GM11168 (cell line): Measurements from ENCODE around the gene WDR45B.

ENCODE experiments used
- in situ Hi-C: fragments of 300-500 bp; cut with MboI; formaldehyde crosslinking; loops from one replicate; pipeline ENCODE4 v1.12.0; 2022; ENCODE audit warnings: low sequenced_read_pairs; ENCODE audit not compliant: unreplicated experiment

WDR45B gene

DNA sequence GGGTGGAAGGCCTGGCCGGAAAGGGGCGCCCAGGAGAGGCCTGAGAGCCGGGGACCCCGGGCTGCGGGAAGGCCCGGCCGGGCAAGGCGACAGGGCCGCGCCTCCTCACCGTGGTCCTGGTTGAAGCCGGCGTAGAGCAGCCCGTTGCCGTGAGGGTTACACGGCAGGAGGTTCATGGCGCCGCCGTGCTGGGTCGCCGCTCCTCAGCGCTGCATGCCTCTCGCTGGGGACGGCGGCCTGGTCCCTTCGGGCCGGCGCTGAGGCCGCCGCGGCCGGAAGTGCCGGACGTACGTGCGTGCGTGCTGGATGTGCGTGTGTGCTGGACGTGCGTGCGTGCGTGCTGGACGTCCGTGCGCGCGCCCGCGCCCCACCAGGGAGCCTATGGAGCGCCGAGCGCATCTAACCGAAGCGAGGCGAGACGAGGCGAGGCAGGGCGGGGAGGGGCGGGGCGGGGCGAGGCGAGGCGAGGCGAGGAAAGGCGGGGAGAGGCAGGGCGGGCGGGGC, at the start of gene WDR45B:
TSS of gene WDR45B (minus strand) at position 280 of the 504 bp plus-strand sequence. CDS start at position 176, 104 bp downstream.
- in situ Hi-C loops, result no loop called here

DNA sequence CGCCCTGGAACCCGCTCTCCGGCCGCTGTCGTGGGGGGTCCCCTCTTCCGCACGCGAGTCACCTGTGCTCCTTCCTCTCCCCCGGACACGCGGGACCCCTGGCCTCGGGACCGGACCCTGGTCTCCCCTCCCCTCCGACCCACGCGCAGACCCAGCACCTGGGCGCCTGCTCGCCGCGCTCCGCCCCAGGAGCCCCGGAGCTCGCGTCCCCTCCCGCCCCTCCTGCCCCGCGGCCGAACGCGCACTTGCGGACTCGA, 49.5 kb upstream of the WDR45B start:
- in situ Hi-C loops, result no loop called here

DNA sequence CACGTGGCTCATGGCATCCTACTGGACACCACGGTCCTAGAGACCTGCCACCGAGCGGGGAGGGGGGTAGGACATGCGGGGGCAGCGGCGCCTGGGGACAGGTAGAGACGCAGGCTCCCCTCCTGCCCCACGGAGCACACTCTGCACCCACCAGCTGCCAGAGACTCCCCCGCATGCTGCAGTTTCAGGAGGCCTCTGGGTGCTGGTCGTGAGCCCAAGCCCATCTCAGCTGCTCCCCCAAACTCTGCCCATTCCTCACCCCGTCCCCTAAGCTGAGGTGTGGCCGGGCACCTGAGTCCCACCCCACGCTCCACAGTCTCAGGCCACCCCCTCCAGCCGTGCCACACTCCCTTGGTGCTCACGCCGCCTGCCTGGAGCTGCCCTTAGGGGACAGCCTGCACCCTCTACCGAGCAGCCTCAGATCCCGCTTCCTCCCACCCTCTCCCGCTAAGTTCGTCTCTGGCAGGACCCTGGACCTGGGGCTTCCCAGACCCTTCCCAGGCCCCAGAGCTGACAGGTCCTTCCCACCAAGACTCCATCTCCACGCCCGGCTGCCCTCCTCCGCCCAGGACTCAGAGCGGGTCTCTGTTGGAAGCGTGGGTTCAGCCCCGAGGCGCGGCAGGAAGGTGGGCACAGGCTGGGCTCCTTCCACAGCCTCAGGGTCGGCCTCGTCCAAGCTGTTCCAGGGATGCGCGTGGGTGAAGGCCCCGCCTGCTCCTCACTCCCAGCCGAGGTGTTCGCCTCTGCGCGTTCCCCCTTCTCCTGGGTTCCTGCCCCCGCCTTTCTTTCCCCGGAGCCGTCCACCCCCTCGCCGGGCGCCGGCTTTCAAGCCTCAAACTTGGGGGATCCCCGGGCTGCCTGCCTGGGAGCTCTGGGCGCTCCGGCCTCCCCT, 48.9 kb upstream of the WDR45B start:
- in situ Hi-C loops, result no loop called here

DNA sequence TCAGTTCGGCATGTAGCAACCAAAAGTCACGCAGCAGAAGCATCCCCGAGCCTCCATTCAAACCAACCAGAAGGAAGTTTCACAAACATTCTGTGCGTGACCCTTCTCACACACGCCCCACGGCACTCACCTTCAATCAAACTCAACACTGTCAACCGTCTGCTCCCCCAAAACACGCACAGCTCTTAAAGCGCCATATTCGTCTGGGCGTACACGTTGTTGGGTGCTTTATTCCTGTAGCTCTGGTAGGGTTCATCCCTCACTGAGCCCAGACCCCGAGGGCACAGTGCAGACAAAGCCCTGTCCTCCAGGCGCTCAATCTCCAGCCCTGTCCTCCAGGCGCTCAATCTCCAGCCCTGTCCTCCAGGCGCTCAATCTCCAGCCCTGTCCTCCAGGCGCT, 48.0 kb upstream of the WDR45B start:
- in situ Hi-C loops, result no loop called here

DNA sequence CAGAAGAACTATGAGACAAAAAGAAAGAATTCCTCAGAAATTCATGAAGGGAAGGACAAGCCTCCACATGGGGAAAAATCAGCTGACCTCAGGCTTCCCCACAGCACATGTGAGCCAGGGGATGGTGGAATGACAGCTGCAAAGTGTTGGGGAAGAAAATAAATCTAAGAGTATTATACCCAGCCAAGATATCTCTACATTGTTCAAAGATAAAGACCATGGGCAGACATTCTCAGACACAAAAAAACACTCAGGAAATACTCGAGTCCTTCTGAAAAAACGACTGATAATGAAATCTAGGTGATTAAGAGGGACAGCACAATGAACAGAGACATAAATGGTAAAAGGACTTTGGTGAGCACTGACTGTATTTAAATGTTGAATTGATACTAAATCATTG, 46.4 kb upstream of the WDR45B start:
- in situ Hi-C loops, result no loop called here

DNA sequence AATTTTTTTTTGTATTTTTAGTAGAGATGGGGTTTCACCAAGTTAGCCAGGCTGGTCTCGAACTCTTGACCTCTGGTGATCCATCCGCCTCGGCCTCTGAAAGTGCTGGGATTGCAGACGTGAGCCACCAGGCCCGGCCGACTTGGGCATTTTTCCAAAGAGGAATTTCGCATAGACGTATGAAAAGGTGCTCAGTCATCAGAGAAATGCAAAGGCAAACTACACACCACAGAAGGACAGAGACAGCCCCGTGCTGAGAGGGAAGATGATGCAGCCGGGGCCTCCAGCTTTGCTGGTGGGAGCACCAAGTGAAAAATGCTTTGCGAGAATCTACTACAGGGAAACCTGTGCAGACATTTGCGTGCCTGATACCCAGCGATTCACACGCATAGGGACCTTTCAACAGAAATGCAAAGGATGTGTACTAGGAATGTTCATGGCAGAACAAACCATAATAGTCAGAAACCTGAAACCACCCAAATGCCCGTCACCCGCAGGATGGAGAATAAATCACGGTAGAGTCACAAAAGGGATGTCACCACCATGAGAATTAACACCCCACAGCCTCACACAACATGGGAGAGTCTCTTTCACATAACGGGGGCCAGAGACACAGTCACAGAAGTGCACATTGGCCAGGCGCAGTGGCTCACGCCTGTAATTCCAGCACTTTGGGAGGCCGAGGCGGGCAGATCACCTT, 45.1 kb upstream of the WDR45B start:
- in situ Hi-C loops, result no loop called here

DNA sequence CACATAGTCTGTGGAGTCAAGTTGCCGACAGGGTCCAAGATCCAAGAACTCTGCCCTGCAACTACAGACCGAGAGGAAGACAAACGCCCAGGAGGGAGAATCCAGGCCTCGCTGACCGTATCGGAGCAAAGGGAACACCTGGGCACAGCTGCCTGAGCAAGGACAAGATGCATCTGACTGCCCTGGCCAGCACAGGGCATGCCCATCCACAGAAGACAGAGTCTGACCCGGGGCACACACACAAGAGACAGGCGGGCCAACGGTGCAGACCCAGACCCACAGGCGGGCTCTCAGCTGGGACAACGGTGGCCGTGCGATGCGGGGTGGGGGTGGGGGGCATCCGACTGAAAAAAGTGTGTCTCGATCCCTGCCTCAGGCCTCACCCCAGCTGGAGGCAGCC, 44.0 kb upstream of the WDR45B start:
- in situ Hi-C loops, result no loop called here

DNA sequence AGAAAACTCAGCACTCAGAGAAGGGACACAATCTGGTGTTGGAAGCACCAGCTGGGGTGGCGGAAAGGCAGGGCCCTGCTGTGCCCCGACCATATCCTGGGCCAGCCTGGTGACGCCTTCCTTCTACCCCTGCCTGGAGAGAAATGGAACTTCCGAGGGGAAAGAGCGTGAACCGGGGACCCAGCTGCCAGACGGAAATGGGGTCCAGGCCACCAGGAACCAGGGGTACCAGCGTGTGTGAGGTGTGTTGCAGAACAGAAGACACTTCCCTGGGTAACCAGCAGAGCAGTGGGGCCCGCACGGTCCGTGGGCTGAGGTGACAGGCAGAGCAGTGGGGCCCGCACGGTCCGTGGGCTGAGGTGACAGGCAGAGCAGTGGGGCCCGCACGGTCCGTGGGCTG, 43.5 kb upstream of the WDR45B start:
- in situ Hi-C loops, result no loop called here

DNA sequence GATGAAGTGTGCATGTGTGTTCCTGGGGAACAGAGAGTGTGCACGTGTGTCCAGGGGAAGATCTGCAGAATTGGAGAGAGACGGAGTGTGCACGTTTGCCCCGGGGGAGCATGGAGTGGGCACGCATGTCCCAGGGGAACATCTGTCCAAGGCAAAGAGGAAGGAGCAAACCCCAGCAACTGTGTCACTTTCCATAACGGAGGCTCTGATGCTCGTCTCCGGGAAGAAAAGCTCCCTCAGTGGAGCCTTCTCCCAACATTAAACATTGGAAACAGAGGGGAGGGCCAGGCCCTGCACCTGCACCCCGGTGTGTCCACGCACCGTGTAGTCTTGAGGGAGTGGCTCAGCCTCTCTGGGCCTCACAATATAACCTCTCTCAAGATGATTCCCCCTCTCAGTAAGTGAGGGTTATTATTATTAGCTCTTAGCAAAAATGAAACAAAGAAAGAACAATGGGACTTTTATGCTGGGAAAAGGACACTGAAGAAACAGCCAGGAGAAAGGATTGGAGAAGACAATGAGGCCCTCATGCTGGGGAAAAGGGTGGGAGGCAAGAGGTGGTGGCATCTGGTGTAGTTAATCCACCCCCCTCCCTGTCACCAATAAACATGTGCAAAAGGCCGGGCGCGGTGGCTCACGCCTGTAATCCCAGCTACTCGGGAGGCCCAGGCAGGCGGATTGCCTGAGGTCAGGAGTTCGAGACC, 42.7 kb upstream of the WDR45B start:
- in situ Hi-C loops, result no loop called here

DNA sequence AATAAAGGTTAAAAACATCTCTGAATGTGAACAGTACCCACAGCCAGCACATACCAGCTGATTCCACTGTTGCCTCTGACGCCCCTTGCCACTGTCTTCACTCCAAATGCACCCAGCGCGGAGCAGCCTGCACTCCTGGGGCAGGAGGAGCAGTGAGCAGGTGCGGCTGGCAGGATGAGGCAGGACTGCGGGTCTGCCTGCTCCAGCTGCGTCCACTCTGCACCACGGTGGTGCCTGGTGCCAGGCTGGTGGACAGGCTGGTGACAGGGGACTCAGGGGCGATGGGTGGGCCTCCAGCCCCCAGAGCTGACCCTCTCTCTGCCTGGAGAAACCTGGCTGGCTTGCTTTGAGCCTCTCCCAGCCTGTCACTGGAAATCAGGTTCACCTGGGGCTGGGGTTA, 40.8 kb upstream of the WDR45B start:
- in situ Hi-C loops, result no loop called here

DNA sequence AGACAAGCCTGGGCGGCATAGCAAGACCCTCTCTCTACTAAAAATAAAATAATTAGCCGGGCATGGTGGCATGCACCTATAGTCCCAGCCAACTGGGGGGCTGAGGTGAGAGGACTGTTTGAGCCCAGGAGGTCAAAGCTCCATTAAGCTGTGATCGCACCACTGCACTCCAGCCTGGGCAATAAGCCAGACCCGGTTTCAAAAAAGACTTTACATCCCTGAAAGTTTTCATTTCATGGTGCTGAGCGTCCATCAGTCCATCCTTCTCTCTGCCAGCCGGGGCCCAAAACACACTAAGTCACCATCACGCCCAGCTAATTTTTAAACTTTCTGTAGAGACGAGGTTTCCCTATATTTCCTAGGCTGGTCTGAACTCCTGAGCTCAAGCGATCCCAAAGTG, 39.6 kb upstream of the WDR45B start:
- in situ Hi-C loops, result no loop called here

DNA sequence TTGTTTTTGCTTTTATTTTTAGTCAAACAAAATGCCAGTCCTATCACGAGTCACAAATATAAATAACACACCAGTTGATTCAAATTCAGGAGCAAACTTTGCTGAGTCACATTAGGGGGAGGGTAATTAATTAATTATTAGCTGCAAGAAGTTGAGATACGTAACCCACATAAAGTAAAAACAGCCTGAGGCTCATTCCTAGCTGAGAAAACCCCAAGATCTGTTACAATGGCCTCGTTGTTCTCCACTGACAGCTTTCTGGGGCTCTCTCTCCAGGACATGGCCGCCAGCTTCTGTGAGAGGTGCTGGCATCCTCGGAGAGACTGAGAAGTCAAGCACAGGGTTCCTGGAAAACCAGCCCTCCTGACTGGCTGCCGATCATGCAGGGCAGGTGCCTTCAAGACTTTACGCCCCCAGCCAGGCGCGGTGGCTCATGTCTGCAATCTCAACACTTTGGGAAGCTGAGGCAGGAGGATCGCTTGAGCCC, 39.2 kb upstream of the WDR45B start:
- in situ Hi-C loops, result no loop called here

DNA sequence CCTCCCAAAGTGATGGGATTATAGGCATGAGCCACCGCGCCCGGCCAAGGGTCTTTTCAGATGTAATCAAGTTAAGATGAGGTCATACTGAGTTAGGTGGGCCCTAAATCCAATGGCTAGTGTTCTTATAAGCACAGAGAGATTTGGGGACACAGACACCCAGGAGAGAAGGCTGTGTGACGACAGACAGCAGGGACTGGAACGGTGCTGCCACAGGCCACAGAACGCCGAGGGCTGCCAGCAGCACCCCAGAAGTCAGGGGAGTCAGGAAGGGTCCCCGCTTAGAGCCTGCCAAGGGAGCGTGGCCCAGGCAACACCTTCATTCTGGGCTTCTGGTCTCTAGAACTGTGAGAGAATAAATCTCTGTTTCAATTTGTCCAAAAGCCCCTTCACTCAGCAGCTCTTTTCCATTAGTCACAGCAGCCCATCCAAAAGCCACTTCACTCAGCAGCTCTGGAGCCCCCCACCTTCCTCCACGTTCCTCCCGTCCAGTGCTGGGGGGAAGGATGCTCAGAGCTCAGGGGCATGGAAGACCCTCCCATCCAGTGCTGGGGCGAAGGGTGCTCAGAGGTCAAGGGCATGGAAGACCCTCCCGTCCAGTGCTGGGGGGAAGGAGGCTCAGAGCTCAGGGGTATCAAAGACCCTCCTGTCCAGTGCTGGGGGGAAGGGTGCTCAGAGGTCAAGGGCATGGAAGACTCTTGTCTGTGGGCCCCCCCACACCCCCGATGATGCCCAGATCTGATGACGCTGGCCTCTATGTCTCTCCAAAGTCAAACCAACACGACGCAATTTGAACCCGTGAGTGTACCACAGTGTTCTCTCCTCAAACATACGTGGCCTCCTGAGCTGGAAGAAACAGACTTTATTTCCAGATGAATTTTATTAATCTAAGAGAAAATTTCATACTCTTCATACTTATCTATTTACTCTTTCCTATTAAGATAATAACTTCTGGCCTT, 38.4 kb upstream of the WDR45B start:
- in situ Hi-C loops, result no loop called here

DNA sequence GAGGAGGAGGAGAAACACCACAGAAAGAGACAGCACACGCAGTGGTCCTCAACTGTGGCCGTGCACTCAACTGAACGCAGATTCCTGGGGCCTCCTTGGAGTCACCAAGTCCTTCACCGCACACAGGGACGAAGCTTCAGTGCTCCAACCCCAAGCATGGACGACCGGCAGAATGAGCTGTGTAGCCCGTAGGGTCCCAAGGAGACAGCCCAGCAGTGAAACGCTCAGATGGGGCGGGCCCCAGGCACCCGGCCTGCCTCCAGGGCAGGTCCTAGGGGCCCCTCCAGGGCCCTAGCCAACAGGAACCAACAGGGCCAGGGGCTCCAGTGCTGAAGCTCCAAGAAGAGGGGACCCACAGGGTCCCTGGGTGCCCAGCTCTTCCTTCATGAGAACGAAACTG, 37.0 kb upstream of the WDR45B start:
- in situ Hi-C loops, result no loop called here

DNA sequence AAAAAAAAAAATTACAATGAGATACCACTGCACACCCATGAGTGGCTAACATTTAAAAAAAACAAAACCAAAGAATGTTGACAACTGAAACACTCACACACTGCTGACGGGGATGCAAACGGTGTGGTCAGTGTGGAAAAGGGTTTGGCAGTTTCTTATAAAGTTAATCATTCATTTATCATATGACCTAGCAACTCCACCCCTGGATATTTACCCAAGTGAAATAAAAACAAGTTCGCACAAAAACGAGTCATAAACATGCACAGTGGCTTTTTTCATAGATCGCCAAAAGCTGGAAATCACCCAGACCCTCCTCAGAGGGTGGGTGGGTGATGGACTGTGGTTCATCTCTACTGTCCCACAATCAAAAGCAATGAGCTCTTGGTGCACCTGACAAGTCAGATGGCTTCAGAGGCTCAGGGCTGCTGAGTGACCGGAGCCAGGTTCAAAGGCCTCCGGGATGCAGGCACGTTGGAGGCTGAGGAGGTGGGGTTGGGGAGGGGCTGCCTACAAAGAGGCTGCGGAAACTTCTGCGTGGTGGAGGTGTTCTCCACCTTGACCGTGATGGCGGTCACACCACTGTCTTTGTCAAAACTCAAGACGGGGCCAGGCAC, 36.1 kb upstream of the WDR45B start:
- in situ Hi-C loops, result no loop called here

DNA sequence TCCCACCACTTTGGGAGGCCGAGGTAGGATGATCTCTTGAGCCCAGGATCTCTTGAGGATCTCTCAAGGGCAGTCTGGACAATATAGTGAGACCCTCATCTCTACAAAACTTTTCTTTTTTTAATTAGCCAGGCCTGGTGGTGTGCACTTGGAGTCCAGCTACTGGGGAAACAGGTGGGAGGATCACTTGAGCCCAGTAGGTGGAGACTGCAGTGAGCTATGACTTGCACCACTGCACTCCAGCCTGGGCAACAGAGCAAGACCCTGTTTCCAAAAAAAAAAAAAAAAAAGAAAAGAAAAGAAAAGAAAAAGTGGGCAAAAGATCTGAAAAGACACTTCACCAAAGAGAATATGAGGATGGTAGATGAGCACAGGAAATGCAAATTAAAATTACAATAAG, 35.3 kb upstream of the WDR45B start:
- in situ Hi-C loops, result no loop called here

DNA sequence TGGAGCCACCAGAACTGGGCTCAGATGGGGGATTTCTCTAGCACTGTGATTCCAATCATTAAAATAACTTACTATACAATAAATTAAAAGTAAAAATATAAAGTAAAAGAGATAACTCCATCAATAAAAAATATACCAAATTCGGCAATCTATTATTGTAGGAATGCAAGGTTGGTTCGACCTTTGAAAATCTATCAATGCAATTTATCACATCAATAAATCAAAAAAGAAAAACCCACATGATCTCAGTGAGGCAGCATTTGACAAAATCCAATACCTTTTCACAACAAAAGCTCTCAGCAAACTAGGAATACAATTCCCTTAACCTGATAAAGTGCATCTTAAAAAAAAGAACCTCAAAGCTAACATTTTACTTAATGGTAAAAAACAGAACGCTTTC, 33.3 kb upstream of the WDR45B start:
- in situ Hi-C loops, result no loop called here

DNA sequence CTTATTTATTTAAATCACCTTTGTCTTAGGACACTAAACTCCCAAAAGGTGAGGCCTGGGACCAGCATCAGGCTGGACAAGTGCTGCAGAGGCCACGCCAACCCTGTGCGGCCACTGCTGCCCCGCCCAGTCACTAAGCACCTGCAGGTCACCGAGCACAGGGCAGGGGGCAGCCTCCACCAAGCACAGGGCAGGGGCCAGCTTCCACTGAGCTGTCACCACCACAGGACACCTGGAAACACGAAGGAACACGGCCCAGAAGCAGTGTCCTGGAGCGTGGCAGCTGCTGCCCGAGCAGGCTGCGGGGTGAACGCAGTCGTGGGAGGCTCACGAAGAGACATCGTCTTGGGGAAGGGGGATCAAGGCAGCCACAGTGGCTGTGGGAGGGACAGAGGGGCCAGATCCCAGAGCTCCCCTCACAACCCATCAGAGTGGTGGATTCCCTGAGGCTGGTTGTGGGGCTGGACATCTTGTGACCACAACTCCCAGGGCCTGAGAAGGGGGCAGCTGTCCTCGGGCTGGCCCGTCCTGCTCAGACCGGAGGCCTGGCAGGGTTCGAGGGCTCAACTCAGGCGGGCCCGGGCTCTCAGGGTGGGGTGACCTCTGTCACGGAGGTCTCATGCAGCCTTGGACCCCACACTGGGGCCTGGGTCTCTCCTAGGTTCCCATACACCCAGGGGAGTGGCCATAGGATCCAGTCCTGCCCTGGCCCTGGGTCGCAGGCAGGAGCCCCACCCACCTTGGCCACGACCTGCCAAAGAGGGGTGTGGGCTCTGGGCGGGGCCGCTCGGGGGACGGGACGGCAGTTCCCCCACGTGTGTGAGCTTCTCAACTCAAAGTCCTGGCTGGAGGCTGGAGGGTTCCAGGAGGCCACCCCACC, 31.6 kb upstream of the WDR45B start:
- in situ Hi-C loops, result no loop called here
